NCI-H460 (cell line): ENCODE results near the gene SPA17. TPM values are rescaled to one million over a fixed set of nuclear protein-coding genes. Genes with fewer than 3 reads are reported as not detected.

Experiments
- small RNA-seq, 2 experiments: library from RNA; depleted of rRNA; stranded (forward); fragments of <200 nt; gene quantifications; one replicate each; pipeline ENCODE3, GENCODE V24; 2014
- total RNA-seq: library from RNA; depleted of rRNA; stranded (reverse); fragments of >200 nt; shearing (Covaris generic); gene quantifications from 2 replicates; pipeline ENCODE4 v1.2.3, GENCODE V29; 2014; rRNA removed

SPA17 gene
- total RNA-seq, 1 experiment from 2014 or later, result 14.0 TPM

Small RNA genes lying within 50 kb of the gene (small RNA-seq; reads per million reads assigned to genes)
- gene RNA5SP352, result 0 reads per million in 2 experiments

Other genes with a start within 250 kb of the SPA17 start
- gene OR8B4, start 249.0 kb upstream of the SPA17 start, total RNA-seq, result not detected in 2 replicates
- not detected in 2 replicates for gene OR8B8, start 228.2 kb upstream of the SPA17 start, total RNA-seq
- gene OR8B12, start 130.2 kb upstream of the SPA17 start, total RNA-seq, result not detected in 2 replicates
- not detected in 2 replicates for gene OR8A1, start 103.9 kb upstream of the SPA17 start, total RNA-seq
- not detected in 2 replicates for gene PANX3, start 62.5 kb upstream of the SPA17 start, total RNA-seq
- 23.8 and 30.3 TPM in 2 replicates for gene TBRG1, start 51.0 kb upstream of the SPA17 start, total RNA-seq
- 17.4 and 19.0 TPM in 2 replicates for gene SIAE, start 165 bp upstream of the SPA17 start, total RNA-seq
- gene NRGN, start 66.0 kb downstream of the SPA17 start, total RNA-seq, result not detected in 2 replicates
- not detected in 2 replicates for gene VSIG2, start 78.4 kb downstream of the SPA17 start, total RNA-seq
- gene ESAM, start 88.4 kb downstream of the SPA17 start, total RNA-seq, result 0.15 and 0.23 TPM in 2 replicates
- gene MSANTD2, start 126.5 kb downstream of the SPA17 start, total RNA-seq, result 5.1 and 8.0 TPM in 2 replicates
- gene ROBO3, start 191.5 kb downstream of the SPA17 start, total RNA-seq, result 7.9 and 8.9 TPM in 2 replicates
- not detected in 2 replicates for gene ROBO4, start 224.0 kb downstream of the SPA17 start, total RNA-seq
- not detected in 2 replicates for gene HEPN1, start 245.3 kb downstream of the SPA17 start, total RNA-seq